ENCODE results near the gene PDE7B. TPM values are rescaled to one million over a fixed set of nuclear protein-coding genes. Genes with fewer than 3 reads are reported as not detected.

The PDE7B gene
- total RNA-seq, 1 experiment from 2014 or later, result not detected

DNA sequence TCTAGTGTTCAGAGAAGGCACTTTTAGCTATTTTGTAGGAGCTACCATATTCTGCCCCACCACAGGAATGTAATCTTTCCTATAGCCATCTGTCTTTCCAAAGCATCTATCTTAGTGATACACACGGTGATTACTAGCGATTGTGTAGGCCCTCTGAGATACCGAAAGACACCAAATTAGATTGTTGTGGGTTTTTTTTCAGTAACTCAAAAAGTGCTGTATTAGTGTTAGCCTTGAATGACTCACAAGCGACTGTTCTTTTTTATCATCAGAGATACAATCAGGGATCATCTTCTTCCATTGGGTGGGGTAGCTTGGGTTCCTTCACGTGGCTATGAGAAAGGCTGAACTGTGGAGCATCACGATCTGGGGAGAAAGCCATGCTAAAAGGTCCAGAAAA, 238.4 kb downstream of the PDE7B start:
- H3K9me2 ChIP-seq (replicated peaks; ENCODE audit: low read length), result no peaks in the 10 kb centered on the region
- ATAC-seq (peak; percentile 27; the same call in 1 of the 2 replicates), DNase-seq (peak; percentile 31)
- no peak overlapping the region for H3K4me3 ChIP-seq (ENCODE audit: low read length)
- H3K9ac ChIP-seq (ENCODE audit: low read length), result no peak overlapping the region
- H3K4me1 ChIP-seq (ENCODE audit: insufficient read depth, low read length), result peaks cover 36% of the 10 kb centered on the region
- H3K27ac ChIP-seq (ENCODE audit: low read length), result no peak overlapping the region
- no peaks in the 10 kb centered on the region for H3K9me3 ChIP-seq (ENCODE audit: low read length)
- no peak overlapping the region for H2AFZ ChIP-seq (ENCODE audit: low read length)
- CTCF ChIA-PET, result interaction anchor here (0.7 kb wide), 1 partner anchor 410 kb away, joined by 3 read pairs; no protein-coding TSS in a partner anchor
- no peaks in the 10 kb centered on the region for H4K20me1 ChIP-seq (ENCODE audit: low read length)
- H3F3A ChIP-seq (ENCODE audit: low read length, unreplicated experiment), result no peaks in the 10 kb centered on the region
- no peaks in the 10 kb centered on the region for H3K36me3 ChIP-seq (ENCODE audit: low read depth, low read length)
- POLR2A ChIA-PET (ENCODE audit: unreplicated experiment), result no interaction called here
- no peak overlapping the region for H3K4me2 ChIP-seq (ENCODE audit: low read length)
- intact Hi-C loops (cut with micrococcal nuclease), result loop anchor here (5.0 kb wide), 2 partner anchors 32 to 47 kb away; no protein-coding TSS in a partner anchor
- TF ChIP-seq EZH2phosphoT487 (IDR thresholded peaks at IDR 0.05; ENCODE audit: borderline replicate concordance, low read length) (no peak), EZH2 (IDR thresholded peaks at IDR 0.05; ENCODE audit: low read length, unreplicated experiment) (no peak)
- TF ChIP-seq, protein P1, sequence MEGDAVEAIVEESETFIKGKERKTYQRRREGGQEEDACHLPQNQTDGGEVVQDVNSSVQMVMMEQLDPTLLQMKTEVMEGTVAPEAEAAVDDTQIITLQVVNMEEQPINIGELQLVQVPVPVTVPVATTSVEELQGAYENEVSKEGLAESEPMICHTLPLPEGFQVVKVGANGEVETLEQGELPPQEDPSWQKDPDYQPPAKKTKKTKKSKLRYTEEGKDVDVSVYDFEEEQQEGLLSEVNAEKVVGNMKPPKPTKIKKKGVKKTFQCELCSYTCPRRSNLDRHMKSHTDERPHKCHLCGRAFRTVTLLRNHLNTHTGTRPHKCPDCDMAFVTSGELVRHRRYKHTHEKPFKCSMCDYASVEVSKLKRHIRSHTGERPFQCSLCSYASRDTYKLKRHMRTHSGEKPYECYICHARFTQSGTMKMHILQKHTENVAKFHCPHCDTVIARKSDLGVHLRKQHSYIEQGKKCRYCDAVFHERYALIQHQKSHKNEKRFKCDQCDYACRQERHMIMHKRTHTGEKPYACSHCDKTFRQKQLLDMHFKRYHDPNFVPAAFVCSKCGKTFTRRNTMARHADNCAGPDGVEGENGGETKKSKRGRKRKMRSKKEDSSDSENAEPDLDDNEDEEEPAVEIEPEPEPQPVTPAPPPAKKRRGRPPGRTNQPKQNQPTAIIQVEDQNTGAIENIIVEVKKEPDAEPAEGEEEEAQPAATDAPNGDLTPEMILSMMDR (conservative IDR thresholded peaks at IDR 0.05; ENCODE audit: low read depth, low read length), result no peak
- H3K79me2 ChIP-seq (ENCODE audit: low read length), result no peaks in the 10 kb centered on the region
- no peaks in the 10 kb centered on the region for H3K27me3 ChIP-seq (ENCODE audit: low read length)
- no TSS peak for BruUV-seq (replicated peaks)

DNA sequence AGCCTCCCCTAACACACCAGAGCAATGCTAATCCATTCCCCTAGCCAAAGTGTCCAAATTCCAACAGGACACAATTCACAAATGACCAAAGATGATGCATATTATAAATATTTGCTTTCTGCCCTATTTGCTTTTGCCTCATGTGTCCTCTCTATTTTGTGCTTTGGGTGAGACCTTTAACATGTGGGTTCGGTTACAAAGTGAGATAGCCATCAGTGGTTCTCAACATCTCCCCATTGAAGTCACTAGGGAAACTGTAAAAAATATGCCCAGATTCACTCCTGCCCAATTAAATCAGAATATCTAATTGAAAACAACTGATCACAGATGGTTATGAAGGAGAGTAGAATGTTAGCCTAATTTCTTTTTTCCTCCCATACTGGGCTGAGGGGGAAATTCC, 239.4 kb downstream of the PDE7B start:
- Histone ChIP-seq H3K4me3 (ENCODE audit: low read length) (no peak overlapping the region), H3K27me3 (ENCODE audit: low read length) (no peaks in the 10 kb centered on the region), H2AFZ (ENCODE audit: low read length) (no peak overlapping the region), H3K4me2 (ENCODE audit: low read length) (peak overlapping the region; percentile 38; the same call in 1 of the 2 replicates), H3K4me1 (ENCODE audit: insufficient read depth, low read length) (peaks cover 27% of the 10 kb centered on the region), H3K9me3 (ENCODE audit: low read length) (no peaks in the 10 kb centered on the region), H3K79me2 (ENCODE audit: low read length) (no peaks in the 10 kb centered on the region), H3F3A (ENCODE audit: low read length, unreplicated experiment) (no peaks in the 10 kb centered on the region), H3K36me3 (ENCODE audit: low read depth, low read length) (no peaks in the 10 kb centered on the region), H3K9ac (ENCODE audit: low read length) (no peak overlapping the region), H3K9me2 (replicated peaks; ENCODE audit: low read length) (no peaks in the 10 kb centered on the region), H3K27ac (ENCODE audit: low read length) (peak overlapping the region; percentile 54), H4K20me1 (ENCODE audit: low read length) (no peaks in the 10 kb centered on the region)
- ATAC-seq, result peak; percentile 79
- ChIA-PET POLR2A (ENCODE audit: unreplicated experiment) (no interaction called here), CTCF (no interaction called here)
- TF ChIP-seq, protein P1 (conservative IDR thresholded peaks at IDR 0.05; ENCODE audit: low read depth, low read length), result no peak
- no peak for TF ChIP-seq EZH2phosphoT487 (IDR thresholded peaks at IDR 0.05; ENCODE audit: borderline replicate concordance, low read length)
- TF ChIP-seq EZH2 (IDR thresholded peaks at IDR 0.05; ENCODE audit: low read length, unreplicated experiment), result no peak
- no TSS peak for BruUV-seq (replicated peaks)
- intact Hi-C loops (cut with micrococcal nuclease), result loop anchor here (5.0 kb wide), 1 partner anchor 46 kb away; no protein-coding TSS in a partner anchor
- peak; percentile 57 for DNase-seq

DNA sequence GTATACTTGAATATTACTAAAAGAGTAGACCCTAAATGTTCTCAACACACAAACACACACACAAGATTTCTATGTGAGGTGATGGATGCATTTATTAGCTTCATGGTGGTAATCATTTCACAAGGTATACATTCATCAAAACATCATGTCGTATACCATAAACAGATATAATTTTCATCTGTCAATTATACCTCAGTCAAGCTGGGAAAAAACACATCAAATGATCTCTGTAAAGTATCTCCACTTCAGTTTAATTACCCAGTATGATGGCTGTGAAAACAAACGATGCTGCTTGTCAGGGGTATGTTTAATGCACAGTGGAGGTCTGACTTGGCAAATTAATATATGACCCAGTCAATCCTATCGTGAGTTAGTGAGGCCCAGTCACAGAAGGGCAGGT, 241.4 kb downstream of the PDE7B start:
- Histone ChIP-seq H3K9ac (ENCODE audit: low read length) (no peak overlapping the region), H4K20me1 (ENCODE audit: low read length) (no peaks in the 10 kb centered on the region), H3K27ac (ENCODE audit: low read length) (no peak overlapping the region), H3K4me3 (ENCODE audit: low read length) (no peak overlapping the region), H3K27me3 (ENCODE audit: low read length) (no peaks in the 10 kb centered on the region), H3K79me2 (ENCODE audit: low read length) (no peaks in the 10 kb centered on the region), H3F3A (ENCODE audit: low read length, unreplicated experiment) (no peaks in the 10 kb centered on the region), H3K9me2 (replicated peaks; ENCODE audit: low read length) (no peaks in the 10 kb centered on the region), H3K4me1 (ENCODE audit: insufficient read depth, low read length) (peaks cover 19% of the 10 kb centered on the region), H2AFZ (ENCODE audit: low read length) (no peak overlapping the region), H3K4me2 (ENCODE audit: low read length) (no peak overlapping the region), H3K9me3 (ENCODE audit: low read length) (no peaks in the 10 kb centered on the region), H3K36me3 (ENCODE audit: low read depth, low read length) (no peaks in the 10 kb centered on the region)
- no peak for DNase-seq
- POLR2A ChIA-PET (ENCODE audit: unreplicated experiment), result no interaction called here
- TF ChIP-seq EZH2 (IDR thresholded peaks at IDR 0.05; ENCODE audit: low read length, unreplicated experiment) (no peak), EZH2phosphoT487 (IDR thresholded peaks at IDR 0.05; ENCODE audit: borderline replicate concordance, low read length) (no peak)
- TF ChIP-seq, protein P1 (conservative IDR thresholded peaks at IDR 0.05; ENCODE audit: low read depth, low read length), result no peak
- no TSS peak for BruUV-seq (replicated peaks)
- ATAC-seq, result no peak
- CTCF ChIA-PET, result no interaction called here
- intact Hi-C loops (cut with micrococcal nuclease), result loop anchor here (5.0 kb wide), 1 partner anchor 44 kb away; no protein-coding TSS in a partner anchor
